Body of pancreas (tissue), 4 donors: ENCODE measurements around the gene SEL1L.

Experiments
- CTCF ChIP-seq, 7 experiments: fragments of 450-650 bp in 4 of 7; fragments of 200-600 bp in 3 of 7; sonication (generic) in 3 of 7; IDR thresholded peaks; one replicate each; pipeline ENCODE4 v1.5.1; 2016 to 2019; ENCODE audit warnings: antibody characterized with exemption in 7 of 7
- POLR2A ChIP-seq, 3 donors: fragments of 450-650 bp; IDR thresholded peaks; one replicate each; pipeline ENCODE4 v1.6.1; 2016; ENCODE audit warnings: antibody characterized with exemption in 3 of 3, mild to moderate bottlenecking in 2 of 3

- no peak for TF ChIP-seq CTCF (IDR thresholded peaks at IDR 0.05)
- no peak for TF ChIP-seq POLR2A (IDR thresholded peaks at IDR 0.05)
Measured at GRCh38 chr14:81436296-81437138, 97.1 kb downstream of the SEL1L start.
